BE2C (cell line): ENCODE measurements around the gene DPP10.

Experiments
- DNase-seq: peaks from one replicate; pipeline ENCODE4 v3.0.0-alpha.2; 2020
- H3K27me3 ChIP-seq: fragments of 250-450 bp; sonication (Bioruptor Pico); 2 replicates; pipeline ENCODE4 v1.5.1; 2020; ENCODE audit warnings: mild to moderate bottlenecking
- H3K36me3 ChIP-seq: fragments of 250-450 bp; sonication (Bioruptor Pico); 2 replicates; pipeline ENCODE4 v1.5.1; 2020; ENCODE audit warnings: mild to moderate bottlenecking
- H3K4me1 ChIP-seq: fragments of 250-450 bp; sonication (Bioruptor Pico); 2 replicates; pipeline ENCODE4 v1.5.1; 2020
- H3K4me3 ChIP-seq: 2 replicates; pipeline ENCODE4 v1.5.1; 2011; ENCODE audit warnings: low read depth, low read length
- H3K9me3 ChIP-seq: fragments of 250-450 bp; sonication (Bioruptor Pico); 2 replicates; pipeline ENCODE4 v1.5.1; 2020
- TF ChIP-seq, protein P1 (sequence below): IDR thresholded peaks from 2 replicates; pipeline ENCODE4 v1.5.1; 2012; ENCODE audit warnings: mild to moderate bottlenecking, low read depth, low read length

Gene DPP10

GRCh38 chr2:115543024-115543423 lies 1100.6 kb downstream of the DPP10 start:
- no peak for DNase-seq
- Histone ChIP-seq H3K27me3 (no peaks in the 10 kb centered on the region), H3K4me3 (no peak overlapping the region), H3K4me1 (no peaks in the 10 kb centered on the region), H3K9me3 (no peaks in the 10 kb centered on the region), H3K36me3 (no peaks in the 10 kb centered on the region)
- TF ChIP-seq, protein P1, sequence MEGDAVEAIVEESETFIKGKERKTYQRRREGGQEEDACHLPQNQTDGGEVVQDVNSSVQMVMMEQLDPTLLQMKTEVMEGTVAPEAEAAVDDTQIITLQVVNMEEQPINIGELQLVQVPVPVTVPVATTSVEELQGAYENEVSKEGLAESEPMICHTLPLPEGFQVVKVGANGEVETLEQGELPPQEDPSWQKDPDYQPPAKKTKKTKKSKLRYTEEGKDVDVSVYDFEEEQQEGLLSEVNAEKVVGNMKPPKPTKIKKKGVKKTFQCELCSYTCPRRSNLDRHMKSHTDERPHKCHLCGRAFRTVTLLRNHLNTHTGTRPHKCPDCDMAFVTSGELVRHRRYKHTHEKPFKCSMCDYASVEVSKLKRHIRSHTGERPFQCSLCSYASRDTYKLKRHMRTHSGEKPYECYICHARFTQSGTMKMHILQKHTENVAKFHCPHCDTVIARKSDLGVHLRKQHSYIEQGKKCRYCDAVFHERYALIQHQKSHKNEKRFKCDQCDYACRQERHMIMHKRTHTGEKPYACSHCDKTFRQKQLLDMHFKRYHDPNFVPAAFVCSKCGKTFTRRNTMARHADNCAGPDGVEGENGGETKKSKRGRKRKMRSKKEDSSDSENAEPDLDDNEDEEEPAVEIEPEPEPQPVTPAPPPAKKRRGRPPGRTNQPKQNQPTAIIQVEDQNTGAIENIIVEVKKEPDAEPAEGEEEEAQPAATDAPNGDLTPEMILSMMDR: no peak

GRCh38 chr2:115543461-115543860 lies 1101.0 kb downstream of the DPP10 start:
- DNase-seq: no peak
- Histone ChIP-seq H3K4me3 (no peak overlapping the region), H3K9me3 (no peaks in the 10 kb centered on the region), H3K27me3 (no peaks in the 10 kb centered on the region), H3K36me3 (no peaks in the 10 kb centered on the region), H3K4me1 (no peaks in the 10 kb centered on the region)
- TF ChIP-seq, protein P1: no peak

DNA sequence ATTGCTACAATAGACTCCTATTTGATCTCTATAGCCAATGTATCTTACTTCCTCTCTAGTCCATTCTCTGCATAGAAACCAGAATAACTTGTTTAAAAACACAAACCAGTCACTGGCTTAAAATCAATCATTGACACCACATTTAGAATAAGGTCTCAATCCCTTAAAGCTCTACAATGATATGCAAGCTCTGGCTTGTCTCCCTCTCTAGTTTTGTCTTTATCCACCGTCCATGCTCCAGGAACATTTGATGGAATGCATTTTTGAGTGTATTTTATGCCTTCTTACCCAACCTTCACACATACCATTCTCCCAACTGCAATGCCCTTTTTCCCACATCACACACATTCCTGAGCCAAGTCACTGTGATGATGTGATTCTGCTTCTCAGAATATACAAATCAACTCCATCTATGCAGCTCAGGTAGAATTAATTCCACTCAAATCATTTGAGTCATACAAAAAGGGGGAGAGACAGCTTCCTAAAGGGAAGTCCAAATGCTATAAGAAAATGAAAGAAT lies 1107.2 kb downstream of the DPP10 start:
- no peaks in the 10 kb centered on the region for H3K36me3 ChIP-seq
- TF ChIP-seq, protein P1: no peak
- H3K9me3 ChIP-seq: no peaks in the 10 kb centered on the region
- no peak for DNase-seq
- H3K27me3 ChIP-seq: no peaks in the 10 kb centered on the region
- H3K4me3 ChIP-seq: no peak overlapping the region
- H3K4me1 ChIP-seq: no peaks in the 10 kb centered on the region

DNA sequence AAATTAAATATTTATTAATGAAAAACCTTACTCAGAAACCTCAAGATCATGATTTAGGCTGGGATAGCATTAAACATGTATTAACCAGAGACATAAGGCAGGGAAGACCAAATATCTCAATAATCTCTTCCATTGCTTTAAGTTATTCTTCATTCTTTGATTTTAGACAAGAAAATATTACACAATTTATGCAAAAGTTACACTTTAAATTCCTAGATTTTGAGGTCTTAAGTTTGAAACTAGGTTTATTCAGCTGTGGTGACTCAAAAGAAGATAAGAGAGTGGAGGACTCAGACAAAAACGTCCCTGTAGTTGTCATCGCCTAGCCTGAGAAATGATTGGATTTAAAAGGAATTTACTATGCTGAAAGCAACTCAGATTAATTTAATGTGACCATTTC lies 1110.3 kb downstream of the DPP10 start:
- DNase-seq: no peak
- no peaks in the 10 kb centered on the region for H3K9me3 ChIP-seq
- H3K4me3 ChIP-seq: no peak overlapping the region
- no peaks in the 10 kb centered on the region for H3K36me3 ChIP-seq
- no peaks in the 10 kb centered on the region for H3K4me1 ChIP-seq
- TF ChIP-seq, protein P1: no peak
- no peaks in the 10 kb centered on the region for H3K27me3 ChIP-seq

- DNase-seq: no peak
- H3K27me3 ChIP-seq: no peaks in the 10 kb centered on the region
- no peaks in the 10 kb centered on the region for H3K36me3 ChIP-seq
- TF ChIP-seq, protein P1: no peak
- H3K9me3 ChIP-seq: no peaks in the 10 kb centered on the region
- no peaks in the 10 kb centered on the region for H3K4me1 ChIP-seq
- no peak overlapping the region for H3K4me3 ChIP-seq
These were observed 1111.7 kb downstream of the DPP10 start for GRCh38 chr2:115554153-115554552.

- no peaks in the 10 kb centered on the region for H3K9me3 ChIP-seq
- no peaks in the 10 kb centered on the region for H3K27me3 ChIP-seq
- no peak overlapping the region for H3K4me3 ChIP-seq
- TF ChIP-seq, protein P1: no peak
- DNase-seq: no peak
- no peaks in the 10 kb centered on the region for H3K4me1 ChIP-seq
- no peaks in the 10 kb centered on the region for H3K36me3 ChIP-seq
These were observed 1116.3 kb downstream of the DPP10 start for GRCh38 chr2:115558725-115559124.
